ENCODE results near the gene NDUFAF8. TPM values are rescaled to one million over a fixed set of nuclear protein-coding genes. Genes with fewer than 3 reads are reported as not detected.

NDUFAF8 gene
- total RNA-seq, 1 experiment from 2014 or later, result 58.6 TPM

GRCh38 chr17:81228420-81228819, 10.7 kb upstream of the NDUFAF8 start:
- ChIA-PET CTCF (no interaction called here), POLR2A (ENCODE audit: low non-redundant PET) (no interaction called here)
- Histone ChIP-seq H3K4me1 (ENCODE audit: insufficient read depth, low read length, poor library complexity, severe bottlenecking) (peaks cover 2% of the 10 kb centered on the region), H3K27ac (ENCODE audit: low read depth, low read length, poor library complexity, severe bottlenecking) (no peak overlapping the region), H3K4me3 (ENCODE audit: low read depth, low read length, poor library complexity, severe bottlenecking) (no peak overlapping the region), H3K36me3 (ENCODE audit: insufficient read depth, low read length, poor library complexity, severe bottlenecking) (no peaks in the 10 kb centered on the region), H3K27me3 (replicated peaks; ENCODE audit: insufficient read depth, low read depth, low read length, poor library complexity) (no peaks in the 10 kb centered on the region), H3K9me3 (ENCODE audit: low read depth, low read length, poor library complexity, severe bottlenecking) (peaks cover 5% of the 10 kb centered on the region)
- no peak for DNase-seq (ENCODE audit: low spot score)
- TF ChIP-seq EZH2 (IDR thresholded peaks at IDR 0.05; ENCODE audit: borderline replicate concordance, low read depth, low read length, poor library complexity, severe bottlenecking), result no peak
- TF ChIP-seq CTCF (conservative IDR thresholded peaks at IDR 0.05; ENCODE audit: low read depth, low read length), result no peak
- intact Hi-C loops (cut with micrococcal nuclease; ENCODE audit: unreplicated experiment), result no loop called here
- no TSS peak for BruUV-seq (replicated peaks)

DNA sequence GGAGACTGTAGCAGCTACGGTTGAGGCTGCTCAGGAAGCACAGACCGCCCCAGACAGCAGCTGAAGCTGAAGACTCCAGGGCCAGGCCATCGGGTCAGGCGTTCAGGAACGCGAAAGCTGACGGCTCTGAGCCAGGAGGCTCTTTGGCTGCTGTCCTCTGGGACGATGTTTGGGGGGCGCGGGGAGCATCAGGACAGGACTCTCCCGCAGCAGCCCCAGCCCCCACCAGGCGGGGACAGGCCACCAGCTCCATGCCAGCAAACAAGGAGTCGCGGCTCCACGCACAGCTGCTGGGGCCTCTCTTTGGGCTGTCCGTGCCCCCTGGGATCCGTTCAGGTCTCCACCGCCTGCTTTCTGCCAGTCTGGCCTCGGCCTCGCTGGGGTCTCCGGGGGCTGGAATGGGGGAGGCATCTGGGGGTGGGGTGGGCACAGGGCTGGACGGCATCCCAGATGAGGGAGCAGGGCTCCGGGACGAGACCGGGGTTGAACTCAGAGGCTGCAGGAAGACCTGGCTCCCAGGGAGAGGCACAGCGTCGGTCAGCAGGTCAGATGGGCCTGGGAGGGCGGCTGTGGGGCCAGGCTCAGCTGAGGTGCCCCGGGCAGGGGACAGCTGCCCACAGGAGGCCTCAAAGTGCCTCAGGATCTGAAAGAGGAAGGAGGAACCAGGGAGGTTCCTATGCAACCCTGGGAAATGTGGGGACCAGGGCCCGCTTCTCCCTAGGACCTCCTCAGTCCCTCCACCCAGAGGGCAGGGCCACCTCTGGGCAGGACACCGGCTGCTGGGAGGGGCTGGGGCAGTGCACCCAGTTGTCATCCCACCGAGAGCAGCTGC, 10.1 kb upstream of the NDUFAF8 start:
- H3K9me3 ChIP-seq (ENCODE audit: low read depth, low read length, poor library complexity, severe bottlenecking), result peaks cover 5% of the 10 kb centered on the region

DNA sequence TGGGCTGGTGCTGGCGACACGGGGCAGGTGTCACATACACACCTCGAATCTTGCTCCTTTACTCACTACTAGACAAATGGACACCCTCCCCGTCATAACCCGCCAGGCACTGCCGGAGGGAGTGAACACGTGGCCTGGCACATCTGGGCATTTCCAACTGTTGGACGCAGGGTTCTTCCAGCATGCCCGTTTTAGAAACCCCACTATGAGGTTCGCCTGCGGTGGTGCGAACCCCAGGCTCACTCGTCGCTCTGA, 9.5 kb upstream of the NDUFAF8 start:
- TF ChIP-seq CTCF (conservative IDR thresholded peaks at IDR 0.05; ENCODE audit: low read depth, low read length) (no peak), EZH2 (IDR thresholded peaks at IDR 0.05; ENCODE audit: borderline replicate concordance, low read depth, low read length, poor library complexity, severe bottlenecking) (no peak)
- Histone ChIP-seq H3K4me3 (ENCODE audit: low read depth, low read length, poor library complexity, severe bottlenecking) (no peak overlapping the region), H3K36me3 (ENCODE audit: insufficient read depth, low read length, poor library complexity, severe bottlenecking) (no peaks in the 10 kb centered on the region), H3K4me1 (ENCODE audit: insufficient read depth, low read length, poor library complexity, severe bottlenecking) (no peaks in the 10 kb centered on the region), H3K9me3 (ENCODE audit: low read depth, low read length, poor library complexity, severe bottlenecking) (peaks cover 5% of the 10 kb centered on the region), H3K27ac (ENCODE audit: low read depth, low read length, poor library complexity, severe bottlenecking) (no peak overlapping the region), H3K27me3 (replicated peaks; ENCODE audit: insufficient read depth, low read depth, low read length, poor library complexity) (no peaks in the 10 kb centered on the region)
- no peak for DNase-seq (ENCODE audit: low spot score)
- intact Hi-C loops (cut with micrococcal nuclease; ENCODE audit: unreplicated experiment), result no loop called here
- no TSS peak for BruUV-seq (replicated peaks)
- POLR2A ChIA-PET (ENCODE audit: low non-redundant PET), result interaction anchor here (0.8 kb wide), 1 partner anchor 10 kb away, joined by 3 read pairs; the partner anchor contains the start of gene NDUFAF8
- CTCF ChIA-PET, result no interaction called here

More for the DNA sequence above, 10.1 kb upstream of the NDUFAF8 start:
- H3K4me3 ChIP-seq (ENCODE audit: low read depth, low read length, poor library complexity, severe bottlenecking), result no peak overlapping the region
- no TSS peak for BruUV-seq (replicated peaks)
- POLR2A ChIA-PET (ENCODE audit: low non-redundant PET), result no interaction called here
- no peak overlapping the region for H3K27ac ChIP-seq (ENCODE audit: low read depth, low read length, poor library complexity, severe bottlenecking)
- no peak for DNase-seq (ENCODE audit: low spot score)
- intact Hi-C loops (cut with micrococcal nuclease; ENCODE audit: unreplicated experiment), result no loop called here
- H3K4me1 ChIP-seq (ENCODE audit: insufficient read depth, low read length, poor library complexity, severe bottlenecking), result no peaks in the 10 kb centered on the region
- CTCF ChIA-PET, result no interaction called here
- no peaks in the 10 kb centered on the region for H3K27me3 ChIP-seq (replicated peaks; ENCODE audit: insufficient read depth, low read depth, low read length, poor library complexity)
- no peak for TF ChIP-seq EZH2 (IDR thresholded peaks at IDR 0.05; ENCODE audit: borderline replicate concordance, low read depth, low read length, poor library complexity, severe bottlenecking)
- TF ChIP-seq CTCF (conservative IDR thresholded peaks at IDR 0.05; ENCODE audit: low read depth, low read length), result no peak
- no peaks in the 10 kb centered on the region for H3K36me3 ChIP-seq (ENCODE audit: insufficient read depth, low read length, poor library complexity, severe bottlenecking)
